HG02678 (cell line): Measurements from ENCODE around the gene TMEM250.

Experiments used
- ATAC-seq: cut with Tn5 transposase; IDR thresholded peaks from one replicate; pipeline ENCODE4 v1.9.1; 2021; ENCODE audit warnings: mild to moderate bottlenecking, moderate library complexity; ENCODE audit not compliant: unreplicated experiment

TMEM250 gene

DNA sequence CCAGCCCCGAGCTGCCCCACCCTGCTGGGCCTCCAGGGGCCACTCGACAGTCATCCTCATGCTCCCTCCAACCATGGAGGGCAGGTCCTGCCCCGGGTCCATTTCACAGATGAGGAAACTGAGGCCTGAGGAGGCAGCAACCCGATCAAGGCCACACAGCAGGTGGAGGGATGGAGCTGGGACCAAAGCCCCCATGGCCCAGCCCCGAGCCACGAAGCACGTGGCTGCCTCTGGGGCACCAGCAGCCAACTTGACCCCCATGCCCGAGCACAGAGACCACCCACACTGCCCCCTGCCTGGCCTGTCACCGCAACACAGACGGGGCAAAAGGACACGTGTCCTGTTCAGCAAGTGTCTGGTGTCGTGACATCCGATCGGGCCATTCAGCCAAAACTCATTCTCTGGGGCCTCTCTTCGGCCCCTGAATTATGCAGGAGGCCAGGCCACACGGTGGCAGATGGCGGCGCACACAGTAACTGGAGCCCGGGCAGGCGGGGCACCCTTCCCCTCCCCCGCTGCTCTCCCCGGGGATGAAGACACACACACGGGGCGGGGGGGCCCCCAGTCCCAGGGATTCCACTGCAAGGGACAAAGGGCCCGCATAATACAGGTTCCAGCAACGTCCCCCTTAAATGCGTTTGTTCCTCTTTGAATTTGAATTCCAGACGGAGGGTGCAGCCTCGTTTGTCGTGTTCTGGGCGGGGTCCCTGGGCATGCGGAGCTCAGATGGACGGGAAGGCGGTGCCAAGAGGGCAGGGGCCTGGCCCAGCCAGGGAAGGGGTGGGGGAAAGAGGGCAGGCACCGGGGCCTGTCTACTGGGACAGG lies 29.4 kb upstream of the TMEM250 start:
- ATAC-seq, result no peak

DNA sequence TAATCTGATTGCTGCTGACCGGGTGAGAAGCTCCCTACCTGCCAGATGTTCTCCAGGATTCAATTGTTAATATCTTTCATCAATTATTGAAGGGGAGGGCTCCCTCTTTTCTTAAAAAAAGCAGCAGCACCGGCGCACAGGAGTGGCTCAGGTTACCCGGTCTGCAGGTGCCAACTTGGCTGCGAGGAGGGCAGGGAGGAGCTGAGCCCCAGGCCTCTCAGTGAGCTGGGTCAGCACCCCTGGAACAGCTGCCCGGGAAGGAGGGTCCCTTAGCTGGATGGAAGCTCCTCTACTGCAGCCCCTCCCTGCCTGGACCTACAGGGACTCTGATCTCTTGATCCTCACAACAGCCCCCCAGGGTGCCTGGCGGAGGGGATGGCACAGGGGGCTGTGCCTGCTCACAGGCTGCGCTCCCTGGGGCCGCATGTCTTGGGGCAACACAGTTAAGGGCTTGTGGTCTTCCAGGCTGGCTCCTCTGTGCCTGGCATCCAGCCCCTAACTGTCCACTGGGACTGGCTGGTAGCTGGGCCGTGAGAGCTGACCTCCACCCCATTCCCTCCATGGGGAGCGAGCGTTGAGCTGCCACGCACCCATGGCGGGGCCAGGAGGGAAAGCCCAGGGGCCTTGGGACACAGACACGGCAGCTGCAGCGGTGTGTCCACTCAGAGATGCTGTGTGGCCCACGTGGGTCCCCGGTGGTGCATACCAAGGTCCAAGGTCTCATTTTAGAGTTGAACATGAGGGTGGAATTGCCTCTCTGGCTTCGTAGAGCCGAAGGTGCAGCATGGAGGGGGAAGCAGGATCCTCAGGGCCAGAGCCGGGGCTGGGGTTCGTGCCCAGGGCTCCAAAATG lies 28.6 kb upstream of the TMEM250 start:
- no peak for ATAC-seq

GRCh38 chr9:136146126-136147037 lies 27.7 kb upstream of the TMEM250 start:
- ATAC-seq, result no peak

DNA sequence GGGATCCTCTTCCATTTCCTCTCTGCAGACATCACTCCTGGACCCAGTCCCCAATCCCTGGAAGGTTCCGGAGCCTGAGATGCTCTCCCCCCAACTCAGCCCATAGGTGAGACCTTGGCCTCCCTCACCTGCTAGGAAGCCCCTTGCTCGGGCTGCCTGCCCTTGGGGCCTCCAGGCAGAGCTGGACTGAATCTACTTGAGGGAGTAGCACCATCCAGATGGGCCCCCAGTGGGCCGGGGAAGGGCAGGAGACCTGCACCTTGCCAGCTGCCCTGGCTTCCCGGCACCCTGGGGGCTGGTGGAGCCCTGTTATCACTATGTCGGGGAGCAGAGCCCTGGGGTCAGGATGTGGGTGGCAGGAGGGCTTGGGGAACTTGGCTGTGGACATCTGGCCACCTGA lies 26.9 kb upstream of the TMEM250 start:
- no peak for ATAC-seq

GRCh38 chr9:136144450-136144849 lies 25.8 kb upstream of the TMEM250 start:
- no peak for ATAC-seq

GRCh38 chr9:136143215-136144001 lies 24.7 kb upstream of the TMEM250 start:
- ATAC-seq, result no peak

- ATAC-seq, result no peak
Measured at GRCh38 chr9:136142859-136143214, 24.2 kb upstream of the TMEM250 start.

- no peak for ATAC-seq
Measured at GRCh38 chr9:136142414-136142796, 23.7 kb upstream of the TMEM250 start.

DNA sequence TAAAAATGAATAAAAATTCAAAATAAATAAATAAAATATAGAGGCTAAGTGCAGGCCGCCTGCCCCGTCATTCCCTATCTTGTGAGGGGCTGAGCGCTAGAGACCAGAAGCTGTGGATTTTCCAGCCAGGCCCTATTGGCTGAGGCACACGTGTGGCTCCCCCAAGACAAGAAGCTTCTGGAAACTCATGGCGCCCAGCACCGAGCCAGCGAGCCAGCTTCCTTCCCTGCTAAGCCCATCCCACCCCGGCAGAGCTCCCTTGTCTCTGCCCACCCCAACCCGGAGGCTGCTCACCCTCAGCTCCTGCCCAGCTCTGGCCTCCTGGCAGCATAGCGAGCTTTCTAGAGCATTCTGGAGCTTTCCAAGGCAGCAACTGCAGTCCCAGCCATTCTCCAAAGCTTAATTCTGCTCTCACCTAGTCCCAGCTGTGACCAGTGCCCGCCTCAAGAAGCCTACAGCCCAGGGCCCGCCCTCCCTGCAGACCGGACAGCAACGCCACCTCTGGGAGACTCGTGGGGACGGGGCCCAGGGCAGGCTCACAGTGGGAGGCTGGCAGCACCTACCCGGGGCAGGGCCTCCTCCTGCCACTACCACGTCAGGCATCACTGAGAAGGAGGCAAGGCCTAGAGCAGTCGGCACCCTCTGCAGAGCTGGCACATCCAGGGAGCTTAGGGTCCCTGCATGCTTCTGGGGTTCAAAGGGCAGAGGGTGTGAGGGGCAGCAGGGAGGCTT lies 23.2 kb upstream of the TMEM250 start:
- ATAC-seq, result no peak

- no peak for ATAC-seq
Measured at GRCh38 chr9:136140966-136141365, 22.3 kb upstream of the TMEM250 start.

DNA sequence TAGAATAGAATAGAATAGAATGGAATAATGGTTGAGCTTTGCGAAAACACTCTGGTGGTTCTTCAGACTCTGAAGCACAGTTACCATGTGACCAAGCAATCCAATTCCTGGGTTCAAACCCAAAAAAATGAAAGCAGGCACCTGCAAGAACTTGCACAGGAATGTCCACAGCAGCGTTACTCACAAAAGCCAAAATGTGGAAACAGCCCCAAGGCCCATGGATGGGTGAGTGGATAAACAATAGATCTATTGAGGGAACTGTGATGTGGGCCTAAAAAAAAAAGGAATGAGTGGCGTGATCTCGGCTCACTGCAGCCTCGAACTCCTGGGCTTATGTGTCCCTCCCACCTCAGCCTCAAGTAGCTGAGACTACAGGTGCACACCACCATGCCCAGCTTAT lies 21.4 kb upstream of the TMEM250 start:
- no peak for ATAC-seq

GRCh38 chr9:136138566-136138965 lies 19.9 kb upstream of the TMEM250 start:
- no peak for ATAC-seq

GRCh38 chr9:136137321-136138265 lies 18.9 kb upstream of the TMEM250 start:
- ATAC-seq, result no peak

DNA sequence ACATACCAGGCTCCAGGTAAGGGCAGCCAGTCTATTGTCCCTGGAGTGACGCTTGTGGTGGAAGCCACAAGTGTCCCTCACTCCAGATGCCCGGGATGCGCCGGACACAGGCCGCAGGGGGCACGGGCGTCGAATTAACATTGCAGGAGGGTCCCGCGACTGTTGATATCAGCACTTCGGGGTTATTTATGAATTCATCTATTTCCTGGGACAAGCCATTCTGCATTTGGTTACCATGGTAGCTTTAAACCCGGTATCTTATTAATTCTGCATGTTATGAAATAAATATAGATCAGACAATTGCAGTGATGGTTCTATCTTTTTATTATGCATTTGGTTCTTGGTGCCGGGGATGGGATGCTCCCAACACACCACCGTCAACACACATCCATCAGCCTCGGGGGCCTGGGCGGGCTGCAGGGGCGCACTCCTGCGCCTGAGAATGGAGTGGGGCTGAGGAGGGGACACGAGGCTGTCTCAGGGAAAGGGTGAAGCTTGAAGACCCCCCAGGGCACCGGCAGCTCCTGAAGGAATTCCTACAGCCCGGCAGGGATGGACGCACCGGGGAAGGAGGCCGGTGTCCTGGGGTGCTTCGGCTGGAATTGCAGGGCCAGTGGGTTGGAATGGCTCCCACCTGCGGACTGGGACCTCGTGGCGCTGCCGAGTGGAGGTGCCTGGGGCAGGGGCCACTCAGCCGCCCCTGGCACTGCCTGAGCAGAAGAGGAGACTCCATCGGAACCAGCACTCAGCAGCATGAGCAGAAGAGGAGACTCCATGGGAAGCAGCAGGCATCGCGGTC lies 17.7 kb upstream of the TMEM250 start:
- no peak for ATAC-seq

GRCh38 chr9:136135326-136136126 lies 16.9 kb upstream of the TMEM250 start:
- ATAC-seq, result no peak

DNA sequence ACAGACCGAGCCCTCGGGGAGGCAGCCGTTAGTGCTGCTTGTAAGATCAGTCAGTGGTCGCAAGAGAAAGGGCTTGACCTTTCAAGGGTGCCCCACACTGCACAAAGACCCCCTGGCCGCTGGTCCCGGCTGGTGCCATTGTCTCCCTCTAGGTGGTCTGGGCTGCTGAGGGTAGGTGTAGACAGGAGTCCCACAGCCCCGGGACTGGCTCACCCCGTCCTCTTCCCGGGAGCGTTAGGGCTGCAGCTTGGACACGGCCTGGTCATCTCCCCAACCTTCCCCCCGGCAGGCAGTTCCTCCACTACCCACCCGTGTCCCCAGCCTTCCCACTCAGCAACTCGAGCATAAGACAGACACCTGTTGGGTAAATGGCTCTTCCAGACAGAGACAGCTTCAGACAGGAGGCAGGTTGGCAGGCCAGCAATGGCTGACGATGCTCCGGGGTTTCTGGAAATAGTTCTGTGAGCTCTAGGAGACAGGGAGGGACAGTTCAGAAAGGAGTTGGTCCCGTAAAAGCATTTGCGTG lies 15.3 kb upstream of the TMEM250 start:
- no peak for ATAC-seq
